Epithelial cell of umbilical artery (primary cell): ENCODE results near the gene SEMA3D. TPM values are rescaled to one million over a fixed set of nuclear protein-coding genes. Genes with fewer than 3 reads are reported as not detected.

Experiments
- total RNA-seq: library from RNA; depleted of rRNA; stranded (reverse); fragments of >200 nt; gene quantifications from 2 replicates; pipeline ENCODE4 v1.2.3, GENCODE V29; 2014

SEMA3D gene
- 0.32 and 0.46 TPM in 2 replicates for total RNA-seq

DNA sequence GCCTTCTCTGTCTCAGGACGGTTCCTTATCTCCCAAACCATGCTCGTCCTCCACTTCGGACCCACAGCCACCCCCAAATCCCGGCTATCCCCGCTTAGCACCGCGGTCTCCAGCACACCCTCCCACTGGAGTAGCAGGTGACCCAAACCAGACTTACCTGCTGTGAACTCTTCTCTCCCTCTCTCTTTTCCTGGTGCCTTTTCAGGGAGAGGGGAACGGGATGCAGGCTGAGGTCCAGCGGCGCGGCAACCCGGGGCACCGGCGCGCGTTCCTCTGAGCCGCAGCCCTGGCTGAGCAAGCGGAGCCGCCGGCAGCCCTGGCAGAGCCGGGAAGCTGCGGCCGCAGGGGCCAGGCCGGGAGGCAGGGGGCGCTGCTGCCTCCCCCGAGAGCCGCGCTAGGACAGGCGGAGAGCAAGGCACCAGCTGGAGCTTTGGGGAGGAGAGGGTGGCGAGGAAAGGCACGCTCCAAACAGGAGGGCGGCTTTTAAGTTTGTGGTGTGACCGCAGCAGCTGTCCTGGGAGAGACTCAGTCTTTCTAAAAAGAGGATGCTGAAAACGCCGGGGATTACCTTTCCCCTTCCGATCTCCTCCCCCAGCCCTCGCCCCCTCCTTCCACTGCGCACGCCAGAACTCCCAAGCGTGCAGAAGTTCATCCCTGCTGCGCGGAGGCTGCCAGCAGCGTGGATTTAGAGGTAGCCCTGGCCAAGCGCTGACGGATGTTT is at the start of gene SEMA3D:
Gene SEMA3D, minus strand, starts transcription at position 536 of the 721 bp plus-strand sequence. CDS start 65,165 bp downstream, outside the sequence.

